Prostate gland (tissue), 2 donors: Measurements from ENCODE around the gene RC3H2.

Source experiments
- POLR2A ChIP-seq: fragments of 450-650 bp; IDR thresholded peaks from one replicate; pipeline ENCODE4 v1.6.1; 2016; ENCODE audit warnings: antibody characterized with exemption, mild to moderate bottlenecking
- TF ChIP-seq, protein P1 (sequence below), 4 experiments: fragments of 200-600 bp in 2 of 4; fragments of 450-650 bp in 2 of 4; sonication (generic) in 2 of 4; IDR thresholded peaks; 1 replicate in 3 of 4; 2 replicates in 1 of 4; pipeline ENCODE4 v1.5.1; 2016 to 2019; ENCODE audit warnings: antibody characterized with exemption in 4 of 4, mild to moderate bottlenecking in 2 of 4, moderate library complexity in 2 of 4

DNA sequence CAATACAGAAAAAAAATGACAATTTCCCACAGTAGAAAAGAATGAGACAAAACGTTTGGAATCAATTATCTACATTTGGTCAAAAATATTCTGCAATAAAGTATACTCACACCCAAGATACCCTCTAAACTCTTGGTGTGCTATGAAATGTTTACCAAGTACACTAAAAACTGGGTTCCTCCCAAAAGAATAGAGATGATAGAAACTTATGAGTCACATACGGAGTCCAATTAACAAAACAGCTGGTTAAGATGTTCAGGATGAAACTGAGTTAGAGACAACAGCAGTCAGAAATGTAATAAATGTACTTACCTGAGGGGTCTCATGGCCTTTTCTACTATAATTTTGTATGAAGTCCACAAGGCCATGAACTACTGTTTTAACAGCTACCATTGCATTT is 25.7 kb downstream of the RC3H2 start:
- TF ChIP-seq, protein P1, sequence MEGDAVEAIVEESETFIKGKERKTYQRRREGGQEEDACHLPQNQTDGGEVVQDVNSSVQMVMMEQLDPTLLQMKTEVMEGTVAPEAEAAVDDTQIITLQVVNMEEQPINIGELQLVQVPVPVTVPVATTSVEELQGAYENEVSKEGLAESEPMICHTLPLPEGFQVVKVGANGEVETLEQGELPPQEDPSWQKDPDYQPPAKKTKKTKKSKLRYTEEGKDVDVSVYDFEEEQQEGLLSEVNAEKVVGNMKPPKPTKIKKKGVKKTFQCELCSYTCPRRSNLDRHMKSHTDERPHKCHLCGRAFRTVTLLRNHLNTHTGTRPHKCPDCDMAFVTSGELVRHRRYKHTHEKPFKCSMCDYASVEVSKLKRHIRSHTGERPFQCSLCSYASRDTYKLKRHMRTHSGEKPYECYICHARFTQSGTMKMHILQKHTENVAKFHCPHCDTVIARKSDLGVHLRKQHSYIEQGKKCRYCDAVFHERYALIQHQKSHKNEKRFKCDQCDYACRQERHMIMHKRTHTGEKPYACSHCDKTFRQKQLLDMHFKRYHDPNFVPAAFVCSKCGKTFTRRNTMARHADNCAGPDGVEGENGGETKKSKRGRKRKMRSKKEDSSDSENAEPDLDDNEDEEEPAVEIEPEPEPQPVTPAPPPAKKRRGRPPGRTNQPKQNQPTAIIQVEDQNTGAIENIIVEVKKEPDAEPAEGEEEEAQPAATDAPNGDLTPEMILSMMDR (IDR thresholded peaks at IDR 0.05): no peak
- TF ChIP-seq POLR2A: no peak
